NCI-H2196 (cell line): ENCODE data around the gene SEC14L6.

ENCODE experiments used
- DNase-seq: peaks from one replicate; lab custom pipeline; 2025; ENCODE audit not compliant: unreplicated experiment; lab: John Stamatoyannopoulos, UW

SEC14L6 gene

GRCh38 chr22:30500628-30501027 lies 45.9 kb downstream of the SEC14L6 start:
- DNase-seq = no peak

DNA sequence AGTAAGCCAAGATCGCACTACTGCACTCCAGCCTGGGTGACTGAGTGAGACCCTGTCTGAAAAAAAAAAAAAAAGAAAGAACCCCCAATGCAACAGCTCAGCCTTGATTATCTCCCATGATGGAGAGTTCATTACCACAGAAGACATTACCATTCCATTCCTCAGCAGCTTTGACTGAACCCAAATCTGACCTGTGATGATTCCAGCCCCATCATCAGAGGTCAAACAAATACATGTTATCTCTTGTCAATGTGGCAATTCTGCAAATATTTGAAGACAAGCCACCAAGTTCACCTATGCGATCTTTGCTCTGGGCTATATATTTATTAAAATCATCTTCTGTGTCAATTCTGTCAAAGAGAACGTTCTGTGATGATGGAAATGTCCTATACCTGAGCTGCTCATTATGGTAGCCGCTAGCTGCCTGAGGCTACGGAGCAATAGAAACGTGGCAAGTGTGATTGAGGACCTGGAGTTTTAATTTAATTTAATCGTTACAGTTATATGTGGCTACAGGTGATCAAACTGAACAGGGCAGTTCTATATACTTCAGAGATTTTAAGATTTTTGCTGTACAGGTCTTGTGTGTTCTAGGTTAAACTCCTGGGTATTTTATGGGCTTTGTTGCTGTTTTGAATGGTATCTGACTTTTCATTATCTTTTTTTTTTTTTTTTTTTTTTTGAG lies 48.9 kb downstream of the SEC14L6 start:
- no peak for DNase-seq

- no peak for DNase-seq
These were observed 51.3 kb downstream of the SEC14L6 start for GRCh38 chr22:30495041-30495784.

GRCh38 chr22:30492144-30492543 lies 54.4 kb downstream of the SEC14L6 start:
- DNase-seq = no peak

- no peak for DNase-seq
These were observed 55.2 kb downstream of the SEC14L6 start for GRCh38 chr22:30491381-30491780.

DNA sequence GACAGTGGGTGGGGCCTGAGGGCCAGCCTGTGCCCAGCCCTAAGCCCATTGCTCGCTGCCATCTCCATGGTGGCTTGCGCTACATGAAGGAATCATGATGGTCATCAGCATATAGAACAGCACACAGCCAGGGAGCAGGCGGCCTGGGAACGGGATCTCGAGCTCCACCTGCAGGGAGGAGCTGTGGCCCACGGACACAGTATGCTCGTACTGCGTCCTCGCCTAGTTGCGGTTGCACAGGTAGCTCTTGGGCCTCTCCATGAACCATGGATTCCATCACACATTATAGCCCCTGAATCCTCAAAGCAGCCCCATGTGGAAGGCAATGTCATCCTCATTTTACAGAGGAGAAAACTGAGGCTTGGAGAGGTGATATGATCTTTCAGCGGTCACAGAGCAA lies 56.1 kb downstream of the SEC14L6 start:
- DNase-seq = no peak

GRCh38 chr22:30488121-30488520 lies 58.4 kb downstream of the SEC14L6 start:
- DNase-seq = no peak

DNA sequence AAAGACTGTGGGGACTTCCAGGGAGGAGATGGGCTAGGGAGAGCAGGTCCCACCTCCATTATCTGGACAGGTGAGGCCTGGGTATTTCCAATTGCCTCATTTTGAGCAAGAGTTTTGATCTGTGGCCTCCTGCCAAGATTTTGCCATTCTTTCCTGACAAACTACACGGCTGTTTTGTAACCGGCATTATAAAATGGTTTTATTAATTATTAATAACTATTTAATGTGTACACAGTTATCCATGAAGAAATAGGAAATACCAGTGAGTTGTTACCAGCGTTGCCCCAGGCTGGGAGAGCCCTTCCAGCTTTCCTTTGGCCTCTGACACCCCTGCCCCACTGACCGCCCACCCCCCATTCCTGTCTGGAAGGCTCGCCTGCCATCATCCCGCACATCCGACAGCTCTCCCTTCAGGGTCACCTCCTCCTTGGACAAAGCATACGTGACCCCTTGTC lies 59.9 kb downstream of the SEC14L6 start:
- DNase-seq = no peak

- DNase-seq = no peak
These were observed 60.4 kb downstream of the SEC14L6 start for GRCh38 chr22:30486118-30486517.

GRCh38 chr22:30485362-30485988 lies 61.1 kb downstream of the SEC14L6 start:
- DNase-seq = peak; percentile 36

DNA sequence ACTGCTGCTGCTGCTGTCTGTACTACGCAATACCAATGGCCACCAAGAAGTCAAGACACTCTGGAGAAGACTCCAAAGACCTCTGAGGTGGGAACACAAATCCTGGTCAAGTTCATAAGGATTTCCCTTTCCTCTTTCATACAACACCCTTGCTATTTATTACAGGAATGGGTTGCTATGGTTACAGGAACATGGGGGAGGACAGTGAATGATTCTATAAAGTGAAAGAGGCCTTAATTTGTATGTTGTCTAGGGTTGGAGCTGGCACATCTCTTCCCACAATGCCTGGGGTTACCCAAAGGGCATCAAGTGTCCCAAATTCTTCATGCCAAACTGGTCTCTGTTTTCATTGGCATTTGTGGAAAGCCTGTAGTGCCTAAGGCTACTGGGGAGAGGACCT lies 63.4 kb downstream of the SEC14L6 start:
- no peak for DNase-seq

- DNase-seq = no peak
These were observed 64.8 kb downstream of the SEC14L6 start for GRCh38 chr22:30481711-30482110.

DNA sequence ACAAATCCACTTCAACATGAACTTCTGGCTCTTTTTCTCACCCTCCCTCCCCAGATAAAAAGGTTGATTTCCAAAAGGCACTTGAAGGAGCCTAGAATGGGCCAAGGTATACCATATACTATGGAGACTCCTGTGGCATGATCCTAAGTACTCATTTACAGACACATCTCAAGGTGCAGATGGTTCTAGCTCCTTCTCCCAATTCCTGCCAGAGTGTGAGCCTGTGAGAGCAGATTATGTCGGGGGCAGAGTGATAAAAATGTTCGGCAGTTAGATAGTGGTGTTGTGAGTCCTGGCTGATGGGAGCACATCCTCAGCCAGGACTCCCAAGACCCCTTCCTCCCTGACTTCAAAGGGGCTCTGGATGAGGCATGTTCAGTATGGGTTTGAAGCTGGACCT lies 66.6 kb downstream of the SEC14L6 start:
- no peak for DNase-seq

- DNase-seq = peak; percentile 30
These were observed 71.7 kb downstream of the SEC14L6 start for GRCh38 chr22:30474683-30475424.

GRCh38 chr22:30474121-30474520 lies 72.4 kb downstream of the SEC14L6 start:
- DNase-seq = no peak

DNA sequence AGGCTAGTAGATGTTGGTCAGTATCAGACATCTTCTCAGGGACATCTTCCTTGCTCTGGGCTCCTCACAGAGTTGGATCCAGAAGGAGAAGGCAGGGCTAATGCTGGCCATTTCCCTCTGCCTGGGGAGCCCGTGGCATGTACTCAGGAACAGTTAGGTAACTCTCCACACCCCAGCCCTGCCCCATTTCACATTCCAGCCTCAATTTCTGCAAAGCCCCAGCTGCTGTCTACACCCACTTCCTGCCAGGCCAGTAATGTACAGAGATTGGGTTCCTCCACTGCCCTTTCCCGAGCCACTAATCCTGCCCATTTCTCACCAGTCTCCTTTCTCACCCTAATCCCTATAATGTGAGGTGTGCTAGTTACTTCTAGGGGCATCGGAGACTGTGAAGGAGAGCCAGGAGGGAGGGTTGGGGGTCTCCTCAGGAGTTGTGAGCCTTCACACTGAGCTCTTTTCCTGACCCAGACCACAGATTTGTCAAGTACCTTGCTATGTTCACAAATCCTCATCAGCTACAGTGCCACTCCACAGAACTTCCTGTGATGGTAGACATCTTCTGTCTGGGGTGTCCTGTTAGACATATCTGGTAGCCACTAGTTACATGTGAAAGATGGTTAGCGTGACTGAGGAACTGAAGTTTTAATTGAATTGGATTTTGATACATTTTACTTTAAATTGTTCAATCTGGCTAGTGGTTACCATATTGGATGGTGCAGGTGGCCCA lies 73.4 kb downstream of the SEC14L6 start:
- no peak for DNase-seq
